MM.1S (cell line): ENCODE measurements around the gene NUDC.

Experiments used
- EZH2 ChIP-seq: fragments of 300-600 bp; sonication (generic); optimal IDR thresholded peaks from 2 replicates; pipeline ENCODE3; 2017; ENCODE audit warnings: low read depth, mild to moderate bottlenecking, antibody characterized with exemption, low read length, mixed read lengths
- EZH2phosphoT487 ChIP-seq: fragments of 300-600 bp; sonication (generic); IDR thresholded peaks from 2 replicates; pipeline ENCODE4 v1.6.1; 2018; ENCODE audit warnings: antibody characterized with exemption, low read length
- TF ChIP-seq, protein P1 (sequence below): fragments of 300-600 bp; sonication (generic); IDR thresholded peaks from 2 replicates; pipeline ENCODE4 v1.5.1; 2016; ENCODE audit warnings: antibody characterized with exemption, low read length, mixed read lengths

- TF ChIP-seq, protein P1, sequence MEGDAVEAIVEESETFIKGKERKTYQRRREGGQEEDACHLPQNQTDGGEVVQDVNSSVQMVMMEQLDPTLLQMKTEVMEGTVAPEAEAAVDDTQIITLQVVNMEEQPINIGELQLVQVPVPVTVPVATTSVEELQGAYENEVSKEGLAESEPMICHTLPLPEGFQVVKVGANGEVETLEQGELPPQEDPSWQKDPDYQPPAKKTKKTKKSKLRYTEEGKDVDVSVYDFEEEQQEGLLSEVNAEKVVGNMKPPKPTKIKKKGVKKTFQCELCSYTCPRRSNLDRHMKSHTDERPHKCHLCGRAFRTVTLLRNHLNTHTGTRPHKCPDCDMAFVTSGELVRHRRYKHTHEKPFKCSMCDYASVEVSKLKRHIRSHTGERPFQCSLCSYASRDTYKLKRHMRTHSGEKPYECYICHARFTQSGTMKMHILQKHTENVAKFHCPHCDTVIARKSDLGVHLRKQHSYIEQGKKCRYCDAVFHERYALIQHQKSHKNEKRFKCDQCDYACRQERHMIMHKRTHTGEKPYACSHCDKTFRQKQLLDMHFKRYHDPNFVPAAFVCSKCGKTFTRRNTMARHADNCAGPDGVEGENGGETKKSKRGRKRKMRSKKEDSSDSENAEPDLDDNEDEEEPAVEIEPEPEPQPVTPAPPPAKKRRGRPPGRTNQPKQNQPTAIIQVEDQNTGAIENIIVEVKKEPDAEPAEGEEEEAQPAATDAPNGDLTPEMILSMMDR = no peak
- no peak for TF ChIP-seq EZH2
- TF ChIP-seq EZH2phosphoT487 = no peak
Measured at GRCh38 chr1:26941311-26941710, 19.8 kb downstream of the NUDC start.
